Esophagus muscularis mucosa (tissue), 4 donors: ENCODE data around the gene EFHC2. TPM values are rescaled to one million over a fixed set of nuclear protein-coding genes. Genes with fewer than 3 reads are reported as not detected.

Source experiments
- DNase-seq: peaks from one replicate; pipeline ENCODE4 v3.0.0-alpha.2; 2017; ENCODE audit errors: extremely low spot score
- H3K27ac ChIP-seq, 4 donors: fragments of 200-600 bp; sonication (generic); replicated peaks in 1 of 4; 1 replicate in 3 of 4; 2 replicates in 1 of 4; pipeline ENCODE4 v1.5.1; 2016 to 2019; ENCODE audit warnings: mild to moderate bottlenecking in 1 of 4
- H3K27me3 ChIP-seq, 4 donors: fragments of 200-600 bp; sonication (generic); one replicate each; pipeline versions ENCODE4 v1.5.1 to v1.6.0; 2016 to 2019
- H3K36me3 ChIP-seq, 4 donors: fragments of 200-600 bp; sonication (generic); one replicate each; pipeline ENCODE4 v1.5.1; 2016 to 2019
- H3K4me1 ChIP-seq, 4 donors: fragments of 200-600 bp; sonication (generic); one replicate each; pipeline ENCODE4 v1.5.1; 2016 to 2019
- H3K4me3 ChIP-seq, 4 donors: fragments of 200-600 bp; sonication (generic); 1 replicate in 2 of 4; 2 replicates in 2 of 4; pipeline ENCODE4 v1.5.1; 2016 to 2019; ENCODE audit warnings: mild to moderate bottlenecking in 4 of 4, moderate library complexity in 1 of 4
- H3K9me3 ChIP-seq, 4 donors: fragments of 200-600 bp; sonication (generic); 1 replicate in 3 of 4; 2 replicates in 1 of 4; pipeline ENCODE4 v1.5.1; 2016 to 2019
- CTCF ChIP-seq, 3 experiments: fragments of 200-600 bp in 2 of 3; fragments of 450-650 bp in 1 of 3; sonication (generic) in 2 of 3; IDR thresholded peaks; one replicate each; pipeline ENCODE4 v1.5.1; 2017 to 2019; ENCODE audit warnings: antibody characterized with exemption in 3 of 3, mild to moderate bottlenecking in 2 of 3, moderate library complexity in 1 of 3
- EP300 ChIP-seq: sonication (generic); formaldehyde crosslinking; IDR thresholded peaks from one replicate; pipeline ENCODE4 v1.6.1; 2017; ENCODE audit warnings: antibody characterized with exemption
- POLR2A ChIP-seq: fragments of 450-650 bp; IDR thresholded peaks from one replicate; pipeline ENCODE4 v1.6.1; 2017; ENCODE audit warnings: antibody characterized with exemption, moderate library complexity, mild to moderate bottlenecking, low read depth
- POLR2AphosphoS5 ChIP-seq, 2 donors: sonication (generic); formaldehyde crosslinking; IDR thresholded peaks; one replicate each; pipeline ENCODE4 v1.6.1; 2017; ENCODE audit warnings: antibody characterized with exemption in 2 of 2
- WGBS: methylation state at CpG from one replicate; pipeline ENCODE4 v1.1.5; 2018; 5-methylcytosine and 5-hydroxymethylcytosine counted together
- intact Hi-C: fragments of 100-400 bp; cut with DNase I; formaldehyde crosslinking; loops from one replicate; pipeline ENCODE4 v1.15.1; 2023
- total RNA-seq, 4 donors: library from RNA; depleted of rRNA; stranded (reverse); fragments of >200 nt; gene quantifications; one replicate each; pipeline versions ENCODE4 v1.1.0 to v1.2.1, GENCODE V29; 2016

The EFHC2 gene
- total RNA-seq, result 1 to 10 TPM; 2.6 to 4.6 (median 3.1) TPM

GRCh38 chrX:44343412-44344141, at the start of gene EFHC2:
TSS of gene EFHC2 (minus strand) at chrX:44343672. CDS start at chrX:44343588, 84 bp downstream.
- Histone ChIP-seq H3K27ac (peak within 1 kb of the TSS in 3 of 4 donors; percentile 17 to 53 (median 27)), H3K36me3 (no peaks in the 10 kb centered on the region), H3K27me3 (peaks cover 0 to 7% (median 0%) of the 10 kb centered on the region in 4 donors), H3K4me1 (peaks cover 0 to 15% (median 1%) of the 10 kb centered on the region in 4 donors), H3K4me3 (peak within 1 kb of the TSS; percentile 53 to 63 (median 60)), H3K9me3 (no peaks in the 10 kb centered on the region)
- TF ChIP-seq POLR2AphosphoS5 (IDR thresholded peaks at IDR 0.05), result no peak
- no peak for TF ChIP-seq EP300
- TF ChIP-seq POLR2A, result no peak
- TF ChIP-seq CTCF (IDR thresholded peaks at IDR 0.05), result no peak
- 11% methylated on average over 21 of the region's 39 CpGs for WGBS
- DNase-seq, result no peak
- intact Hi-C loops, result no loop called here

- H3K27me3 ChIP-seq, result no peaks in the 10 kb centered on the region
- no peaks in the 10 kb centered on the region for H3K36me3 ChIP-seq
- H3K4me1 ChIP-seq, result no peaks in the 10 kb centered on the region
- no peak overlapping the region for H3K4me3 ChIP-seq
- H3K27ac ChIP-seq, result no peak overlapping the region
- DNase-seq, result no peak
- WGBS, result 89% methylated on average over 1 of the region's 1 CpG
- H3K9me3 ChIP-seq, result peaks cover 0 to 11% (median 0%) of the 10 kb centered on the region in 4 donors
- TF ChIP-seq EP300, result no peak
- TF ChIP-seq POLR2AphosphoS5 (IDR thresholded peaks at IDR 0.05), result no peak
- no peak for TF ChIP-seq CTCF (IDR thresholded peaks at IDR 0.05)
- TF ChIP-seq POLR2A, result no peak
- intact Hi-C loops, result no loop called here
These were observed 49.3 kb upstream of the EFHC2 start for GRCh38 chrX:44392767-44393166.

- Histone ChIP-seq H3K36me3 (no peaks in the 10 kb centered on the region), H3K9me3 (no peaks in the 10 kb centered on the region), H3K27ac (no peak overlapping the region), H3K27me3 (no peaks in the 10 kb centered on the region), H3K4me3 (no peak overlapping the region), H3K4me1 (no peaks in the 10 kb centered on the region)
- no peak for DNase-seq
- 80% methylated on average over 4 of the region's 4 CpGs for WGBS
- intact Hi-C loops, result no loop called here
- TF ChIP-seq POLR2AphosphoS5 (IDR thresholded peaks at IDR 0.05) (no peak), EP300 (no peak), CTCF (IDR thresholded peaks at IDR 0.05) (no peak), POLR2A (no peak)
These were observed 41.3 kb upstream of the EFHC2 start for GRCh38 chrX:44384688-44385338.

- H3K36me3 ChIP-seq, result no peaks in the 10 kb centered on the region
- H3K4me1 ChIP-seq, result no peaks in the 10 kb centered on the region
- H3K27me3 ChIP-seq, result no peaks in the 10 kb centered on the region
- no peak overlapping the region for H3K4me3 ChIP-seq
- H3K9me3 ChIP-seq, result no peaks in the 10 kb centered on the region
- intact Hi-C loops, result no loop called here
- 37% methylated on average over 1 of the region's 1 CpG for WGBS
- DNase-seq, result no peak
- no peak overlapping the region for H3K27ac ChIP-seq
- TF ChIP-seq EP300 (no peak), POLR2AphosphoS5 (IDR thresholded peaks at IDR 0.05) (no peak)
These were observed 39.4 kb upstream of the EFHC2 start for GRCh38 chrX:44382871-44383270.

- WGBS, result 69% methylated on average over 5 of the region's 5 CpGs
- DNase-seq, result no peak
- H3K4me3 ChIP-seq, result no peak overlapping the region
- H3K4me1 ChIP-seq, result no peaks in the 10 kb centered on the region
- H3K27ac ChIP-seq, result no peak overlapping the region
- intact Hi-C loops, result no loop called here
- H3K36me3 ChIP-seq, result no peaks in the 10 kb centered on the region
- TF ChIP-seq CTCF (IDR thresholded peaks at IDR 0.05) (no peak), EP300 (no peak), POLR2AphosphoS5 (IDR thresholded peaks at IDR 0.05) (no peak), POLR2A (no peak)
- no peaks in the 10 kb centered on the region for H3K9me3 ChIP-seq
- no peaks in the 10 kb centered on the region for H3K27me3 ChIP-seq
These were observed 9.3 kb upstream of the EFHC2 start for GRCh38 chrX:44352758-44353157.
